Measurements from ENCODE around the gene DHCR7. TPM values are rescaled to one million over a fixed set of nuclear protein-coding genes. Genes with fewer than 3 reads are reported as not detected.

Gene DHCR7
- polyA plus RNA-seq, 1 donor, result 29.4 TPM

DNA sequence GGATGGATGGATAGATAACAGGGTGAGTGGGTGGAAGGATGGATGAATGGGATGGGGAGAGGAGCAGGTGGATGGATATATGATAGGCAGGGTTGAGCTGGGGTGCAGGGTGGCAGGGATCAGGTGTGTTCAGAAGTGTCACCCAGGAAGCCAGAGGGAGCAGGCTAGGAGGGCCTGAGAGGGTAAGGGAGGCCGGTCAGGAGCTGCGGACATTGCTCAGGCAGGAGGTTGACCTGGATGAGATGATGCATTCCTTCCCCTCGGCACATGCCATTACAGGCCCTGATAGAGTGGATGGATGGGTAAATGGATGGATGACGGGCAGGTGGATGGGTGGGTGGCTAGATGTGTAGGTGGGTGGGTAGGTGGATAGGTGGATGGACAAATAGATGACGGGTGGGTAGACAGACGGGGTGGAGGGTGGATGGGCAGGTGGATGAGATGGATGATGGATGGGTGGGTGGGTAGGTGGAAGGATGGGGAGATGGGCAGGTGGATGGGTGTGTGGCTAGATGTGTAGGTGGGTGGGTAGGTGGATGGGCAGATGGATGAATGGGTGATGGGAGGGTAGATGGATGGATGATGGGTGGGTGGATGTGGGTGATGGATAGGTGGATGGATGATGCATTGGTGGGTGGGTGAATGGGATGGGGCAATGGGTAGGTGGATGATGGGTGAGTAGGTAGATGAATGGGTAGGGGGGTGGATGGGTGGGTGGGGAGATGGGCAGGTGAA, 8.0 kb downstream of the DHCR7 start:
- Histone ChIP-seq H3K36me3 (ENCODE audit: control insufficient read depth, insufficient read depth, low read length) (peaks cover 90% of the 10 kb centered on the region), H3K9me3 (ENCODE audit: control insufficient read depth, low read depth, low read length) (no peaks in the 10 kb centered on the region), H3K4me1 (ENCODE audit: control insufficient read depth, insufficient read depth, low read length) (no peaks in the 10 kb centered on the region), H3K27me3 (ENCODE audit: control insufficient read depth, insufficient read depth, low read length) (no peaks in the 10 kb centered on the region), H3K4me3 (ENCODE audit: low read length) (no peak overlapping the region), H3K27ac (ENCODE audit: low read length) (no peak overlapping the region)
- DNase-seq, result no peak
- 100% methylated on average over 1 of the region's 6 CpGs for WGBS (ENCODE audit: insufficient coverage, low lambda C conversion rate)

DNA sequence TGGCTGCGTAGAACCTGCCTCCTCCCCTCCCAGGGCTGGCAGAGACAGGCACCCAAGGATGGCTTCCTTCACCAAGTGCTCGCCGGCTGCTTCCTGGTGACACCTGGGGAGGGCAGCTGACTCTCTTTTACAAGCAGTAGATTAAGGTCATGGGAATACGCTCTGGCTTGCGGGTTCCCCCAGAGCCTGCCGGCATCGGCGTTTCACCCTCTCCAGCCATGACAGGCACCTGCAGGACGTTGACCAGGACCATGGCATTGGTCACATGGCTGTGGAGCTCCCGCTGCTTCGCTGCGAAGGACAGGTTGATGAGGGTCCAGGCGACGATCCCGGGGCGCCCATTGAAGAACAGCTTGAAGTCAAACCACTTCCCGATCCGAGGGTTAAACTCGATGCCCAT, 9.5 kb downstream of the DHCR7 start:
- H3K4me3 ChIP-seq (ENCODE audit: low read length), result no peak overlapping the region

DNA sequence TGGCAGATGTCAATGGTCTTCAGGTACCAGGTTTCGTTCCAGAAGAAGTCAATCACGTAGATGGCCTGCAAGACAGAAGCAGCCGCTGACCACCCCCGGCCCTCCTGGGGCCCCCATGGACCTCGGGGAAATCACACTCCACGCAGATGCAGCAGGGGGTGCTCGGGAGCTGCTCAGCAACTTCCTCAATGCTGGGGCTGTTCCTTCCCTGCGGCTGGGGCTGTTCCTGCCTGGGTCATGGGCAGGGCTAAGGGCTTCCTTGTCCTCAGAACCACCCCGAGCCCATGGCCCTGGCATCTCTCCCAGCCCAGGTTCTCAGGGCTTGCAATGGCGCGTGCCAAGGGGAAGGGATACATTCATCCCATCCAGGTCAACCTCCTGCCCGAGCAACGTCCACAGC, 10.3 kb downstream of the DHCR7 start:
- no CpG with 5 or more reads among the region's 13 CpGs for WGBS (ENCODE audit: insufficient coverage, low lambda C conversion rate)
- H3K9me3 ChIP-seq (ENCODE audit: control insufficient read depth, low read depth, low read length), result no peaks in the 10 kb centered on the region
- peaks cover 77% of the 10 kb centered on the region for H3K36me3 ChIP-seq (ENCODE audit: control insufficient read depth, insufficient read depth, low read length)
- no peak overlapping the region for H3K27ac ChIP-seq (ENCODE audit: low read length)
- no peak for DNase-seq
- no peak overlapping the region for H3K4me3 ChIP-seq (ENCODE audit: low read length)
- peaks cover 17% of the 10 kb centered on the region for H3K4me1 ChIP-seq (ENCODE audit: control insufficient read depth, insufficient read depth, low read length)
- no peaks in the 10 kb centered on the region for H3K27me3 ChIP-seq (ENCODE audit: control insufficient read depth, insufficient read depth, low read length)

More for the DNA sequence above, 9.5 kb downstream of the DHCR7 start:
- no peaks in the 10 kb centered on the region for H3K9me3 ChIP-seq (ENCODE audit: control insufficient read depth, low read depth, low read length)
- peaks cover 10% of the 10 kb centered on the region for H3K4me1 ChIP-seq (ENCODE audit: control insufficient read depth, insufficient read depth, low read length)
- no peak overlapping the region for H3K27ac ChIP-seq (ENCODE audit: low read length)
- H3K27me3 ChIP-seq (ENCODE audit: control insufficient read depth, insufficient read depth, low read length), result no peaks in the 10 kb centered on the region
- DNase-seq, result no peak
- peaks cover 85% of the 10 kb centered on the region for H3K36me3 ChIP-seq (ENCODE audit: control insufficient read depth, insufficient read depth, low read length)
- 100% methylated on average over 1 of the region's 19 CpGs for WGBS (ENCODE audit: insufficient coverage, low lambda C conversion rate)

DNA sequence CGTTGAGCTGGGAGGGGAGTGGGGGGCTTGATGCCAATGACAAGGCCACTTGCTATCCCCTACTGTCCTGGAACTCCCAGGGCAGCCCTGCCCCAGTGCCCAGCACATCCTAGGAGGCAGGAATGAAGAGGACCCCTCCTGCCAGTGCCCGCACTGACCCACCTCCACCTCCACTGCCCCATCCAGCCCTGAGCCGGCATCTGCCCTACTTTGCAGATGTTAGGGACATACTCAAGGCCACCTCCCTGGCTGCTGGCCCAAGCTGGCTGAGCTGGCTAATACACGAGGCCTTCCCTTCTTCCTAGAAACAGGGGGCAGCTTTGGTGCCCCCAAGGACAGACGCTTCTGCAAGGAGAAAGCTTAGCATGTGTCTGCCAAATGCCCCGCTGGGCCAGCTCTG, 10.8 kb downstream of the DHCR7 start:
- Histone ChIP-seq H3K4me1 (ENCODE audit: control insufficient read depth, insufficient read depth, low read length) (peaks cover 22% of the 10 kb centered on the region), H3K4me3 (ENCODE audit: low read length) (no peak overlapping the region), H3K27ac (ENCODE audit: low read length) (no peak overlapping the region), H3K9me3 (ENCODE audit: control insufficient read depth, low read depth, low read length) (no peaks in the 10 kb centered on the region), H3K27me3 (ENCODE audit: control insufficient read depth, insufficient read depth, low read length) (no peaks in the 10 kb centered on the region), H3K36me3 (ENCODE audit: control insufficient read depth, insufficient read depth, low read length) (peaks cover 74% of the 10 kb centered on the region)
- no CpG with 5 or more reads among the region's 6 CpGs for WGBS (ENCODE audit: insufficient coverage, low lambda C conversion rate)
- no peak for DNase-seq

DNA sequence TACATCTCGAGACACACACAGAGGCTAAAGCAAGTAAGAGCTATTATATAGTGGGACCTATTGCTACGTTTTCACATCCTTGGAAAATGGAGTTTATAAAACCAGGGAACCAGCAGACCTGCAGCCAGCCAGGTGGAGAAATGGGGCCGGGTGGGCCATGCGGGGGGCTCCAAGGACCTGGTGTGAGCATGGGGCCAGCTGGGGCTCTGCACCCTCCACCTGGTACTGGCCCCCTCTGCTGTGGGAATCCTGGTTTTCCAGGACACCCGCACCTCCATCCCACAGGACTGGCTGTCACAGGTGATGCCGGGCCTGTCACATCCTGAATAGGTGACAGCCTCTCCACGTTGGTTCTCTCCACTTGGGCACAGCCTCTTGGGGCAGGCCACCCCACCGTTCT, 11.3 kb downstream of the DHCR7 start:
- Histone ChIP-seq H3K9me3 (ENCODE audit: control insufficient read depth, low read depth, low read length) (no peaks in the 10 kb centered on the region), H3K36me3 (ENCODE audit: control insufficient read depth, insufficient read depth, low read length) (peaks cover 69% of the 10 kb centered on the region), H3K4me3 (ENCODE audit: low read length) (no peak overlapping the region), H3K27ac (ENCODE audit: low read length) (no peak overlapping the region), H3K4me1 (ENCODE audit: control insufficient read depth, insufficient read depth, low read length) (peaks cover 22% of the 10 kb centered on the region), H3K27me3 (ENCODE audit: control insufficient read depth, insufficient read depth, low read length) (no peaks in the 10 kb centered on the region)
- no peak for DNase-seq
- WGBS (ENCODE audit: insufficient coverage, low lambda C conversion rate), result 100% methylated on average over 1 of the region's 8 CpGs

DNA sequence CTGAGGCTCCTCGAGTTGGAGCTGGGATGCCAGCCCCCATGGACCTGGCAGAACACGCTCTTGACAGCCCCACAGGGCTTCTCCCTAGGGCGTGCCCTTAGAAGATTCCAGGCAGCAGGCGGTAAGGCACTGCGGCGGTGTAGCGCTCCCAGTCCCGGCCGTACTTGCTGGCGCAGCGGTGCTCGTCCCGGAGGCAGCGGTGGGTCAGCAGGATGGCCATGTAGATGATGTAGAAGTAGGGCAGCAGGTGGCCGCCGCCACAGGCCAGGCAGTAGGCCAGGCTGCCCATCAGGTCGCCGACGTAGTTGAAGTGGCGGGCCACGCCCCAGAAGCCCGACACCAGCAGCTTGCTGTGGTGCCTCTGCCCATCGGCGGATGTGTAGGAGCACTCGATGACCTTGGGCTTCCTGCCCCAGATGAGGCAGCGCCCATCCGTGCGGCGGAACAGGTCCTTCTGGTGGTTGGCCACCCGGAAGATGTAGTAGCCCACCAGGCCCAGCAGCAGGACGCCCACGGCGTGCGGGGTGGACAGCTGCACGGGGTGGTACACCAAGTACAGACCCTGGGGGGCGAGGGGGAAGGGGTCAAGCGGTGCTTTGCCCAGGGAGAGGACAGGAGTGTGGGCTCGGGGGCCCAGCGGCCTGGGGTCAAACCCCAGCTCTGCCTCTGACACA, 12.8 kb downstream of the DHCR7 start:
- Histone ChIP-seq H3K27me3 (ENCODE audit: control insufficient read depth, insufficient read depth, low read length) (no peaks in the 10 kb centered on the region), H3K27ac (ENCODE audit: low read length) (no peak overlapping the region), H3K4me1 (ENCODE audit: control insufficient read depth, insufficient read depth, low read length) (peaks cover 22% of the 10 kb centered on the region), H3K9me3 (ENCODE audit: control insufficient read depth, low read depth, low read length) (no peaks in the 10 kb centered on the region), H3K4me3 (ENCODE audit: low read length) (no peak overlapping the region), H3K36me3 (ENCODE audit: control insufficient read depth, insufficient read depth, low read length) (peaks cover 54% of the 10 kb centered on the region)
- no peak for DNase-seq
- WGBS (ENCODE audit: insufficient coverage, low lambda C conversion rate), result no CpG with 5 or more reads among the region's 39 CpGs

DNA sequence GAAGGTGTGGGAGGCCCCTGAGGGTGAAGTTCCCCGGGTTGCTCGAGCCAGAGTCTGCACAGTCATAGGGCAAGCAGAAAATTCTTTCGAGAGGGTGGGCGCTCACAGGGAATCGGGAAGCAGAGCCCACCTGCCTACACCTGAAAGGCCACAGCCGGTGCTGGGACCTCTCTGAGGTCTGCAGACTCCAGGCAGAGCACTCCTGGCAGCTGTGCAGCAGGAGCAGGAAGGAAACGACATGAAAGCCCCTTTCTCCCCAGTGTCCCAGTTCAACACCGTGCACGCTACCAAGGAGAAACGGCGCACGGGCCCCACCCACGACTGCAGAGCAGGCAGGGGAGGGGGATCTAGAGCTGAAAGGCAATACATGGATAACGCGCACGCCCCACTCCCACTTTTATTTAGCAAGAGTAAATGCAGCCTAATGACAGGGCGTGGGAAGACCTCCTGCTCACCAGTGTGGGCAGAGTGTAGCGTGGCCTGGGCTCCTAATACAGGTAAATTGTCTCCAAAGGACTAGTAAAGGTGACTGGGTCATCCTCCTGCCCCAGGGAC, 13.5 kb downstream of the DHCR7 start:
- Histone ChIP-seq H3K4me3 (ENCODE audit: low read length) (no peak overlapping the region), H3K27ac (ENCODE audit: low read length) (no peak overlapping the region), H3K27me3 (ENCODE audit: control insufficient read depth, insufficient read depth, low read length) (no peaks in the 10 kb centered on the region), H3K36me3 (ENCODE audit: control insufficient read depth, insufficient read depth, low read length) (peaks cover 47% of the 10 kb centered on the region), H3K4me1 (ENCODE audit: control insufficient read depth, insufficient read depth, low read length) (peaks cover 22% of the 10 kb centered on the region), H3K9me3 (ENCODE audit: control insufficient read depth, low read depth, low read length) (no peaks in the 10 kb centered on the region)
- DNase-seq, result no peak
- no CpG with 5 or more reads among the region's 18 CpGs for WGBS (ENCODE audit: insufficient coverage, low lambda C conversion rate)

DNA sequence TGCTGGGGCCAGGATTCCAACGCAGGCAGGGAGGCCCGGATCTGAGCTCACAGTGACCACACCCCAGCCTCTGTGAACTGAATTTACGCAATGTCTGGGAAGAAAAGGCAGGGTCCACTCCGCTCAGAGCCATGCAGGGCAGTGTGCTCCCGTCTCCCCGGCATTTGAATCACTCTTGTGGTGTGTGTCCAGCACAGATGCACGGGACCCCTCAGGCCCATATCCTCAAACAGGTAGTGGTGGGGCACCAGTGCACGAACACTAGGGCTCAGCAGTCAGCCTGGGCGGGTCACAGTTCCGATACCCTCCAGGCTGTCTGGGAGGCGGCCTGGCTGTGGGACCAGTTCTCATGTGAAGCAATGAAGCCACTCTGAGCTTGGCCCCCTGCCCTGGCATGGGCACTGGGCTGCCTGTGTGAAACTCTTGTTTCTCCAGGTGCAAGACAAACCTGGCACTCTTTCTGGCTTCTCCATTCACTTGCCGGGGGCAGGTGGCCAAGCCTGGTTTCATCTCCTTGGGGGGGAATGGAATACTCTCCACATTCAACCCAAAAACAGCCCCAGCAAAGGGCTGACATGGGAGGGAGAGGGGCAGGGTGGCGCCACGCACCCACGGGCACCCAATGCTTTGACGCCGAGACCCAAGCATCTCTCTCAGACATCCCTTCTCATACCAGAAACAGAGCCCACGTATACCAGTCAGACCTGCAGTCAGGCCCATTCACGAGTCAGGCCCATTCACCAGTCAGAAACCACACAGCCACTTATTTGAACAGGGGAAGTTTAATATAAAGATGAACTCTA, 14.3 kb downstream of the DHCR7 start:
- no peak overlapping the region for H3K4me3 ChIP-seq (ENCODE audit: low read length)
- H3K9me3 ChIP-seq (ENCODE audit: control insufficient read depth, low read depth, low read length), result no peaks in the 10 kb centered on the region
- no CpG with 5 or more reads among the region's 19 CpGs for WGBS (ENCODE audit: insufficient coverage, low lambda C conversion rate)

DNA sequence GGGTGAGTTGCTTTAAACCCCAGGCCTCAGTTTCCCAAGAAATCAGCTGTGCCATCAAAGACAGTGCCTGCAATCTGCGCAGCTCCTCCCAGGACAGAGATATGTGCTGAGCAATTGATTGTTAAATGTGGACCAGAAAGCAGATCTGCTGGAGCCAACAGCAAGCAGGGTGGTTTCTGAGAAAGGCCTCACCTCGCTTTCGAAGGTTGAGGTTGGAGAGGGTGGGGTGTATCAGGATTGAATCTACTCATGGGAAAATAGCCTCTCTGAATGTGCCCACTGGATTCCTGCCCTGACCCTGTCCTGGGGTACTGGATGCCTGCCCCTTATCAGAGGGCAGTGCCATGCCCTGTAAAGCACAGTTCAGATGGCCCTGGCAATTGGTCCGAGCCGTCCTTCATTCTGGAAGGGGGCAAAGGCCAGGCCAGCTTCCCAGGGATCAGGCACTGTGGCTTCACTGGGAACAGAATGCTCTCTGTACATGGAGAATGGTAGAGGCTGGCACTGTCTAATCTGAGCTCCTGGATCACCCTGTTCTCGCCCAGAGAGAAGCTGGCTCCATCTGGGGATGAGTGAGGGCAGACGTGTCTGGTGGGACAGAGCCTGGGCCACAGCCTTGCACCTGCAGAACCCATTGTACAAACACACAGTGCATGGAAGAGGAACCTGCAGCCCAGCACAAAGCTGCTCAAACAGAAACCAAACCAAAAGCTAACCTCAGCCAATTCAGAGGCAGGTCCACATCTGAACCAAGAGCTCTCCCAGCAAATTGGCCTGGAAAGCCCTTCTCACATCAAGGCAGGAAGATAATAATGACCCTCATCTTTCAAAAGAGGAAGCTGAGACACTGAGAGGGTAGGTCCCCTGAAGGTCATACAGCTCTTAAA, 15.2 kb downstream of the DHCR7 start:
- WGBS (ENCODE audit: insufficient coverage, low lambda C conversion rate), result no CpG with 5 or more reads among the region's 7 CpGs

More for the DNA sequence above, 14.3 kb downstream of the DHCR7 start:
- DNase-seq, result peak; percentile 90 to 94
- H3K27me3 ChIP-seq (ENCODE audit: control insufficient read depth, insufficient read depth, low read length), result no peaks in the 10 kb centered on the region
- H3K4me1 ChIP-seq (ENCODE audit: control insufficient read depth, insufficient read depth, low read length), result peaks cover 22% of the 10 kb centered on the region
- peak overlapping the region; percentile 78 for H3K27ac ChIP-seq (ENCODE audit: low read length)
- peaks cover 39% of the 10 kb centered on the region for H3K36me3 ChIP-seq (ENCODE audit: control insufficient read depth, insufficient read depth, low read length)

More for the DNA sequence above, 15.2 kb downstream of the DHCR7 start:
- DNase-seq, result no peak
- Histone ChIP-seq H3K4me1 (ENCODE audit: control insufficient read depth, insufficient read depth, low read length) (peaks cover 22% of the 10 kb centered on the region), H3K4me3 (ENCODE audit: low read length) (no peak overlapping the region), H3K36me3 (ENCODE audit: control insufficient read depth, insufficient read depth, low read length) (peaks cover 31% of the 10 kb centered on the region), H3K27ac (ENCODE audit: low read length) (peak overlapping the region; percentile 78), H3K9me3 (ENCODE audit: control insufficient read depth, low read depth, low read length) (no peaks in the 10 kb centered on the region), H3K27me3 (ENCODE audit: control insufficient read depth, insufficient read depth, low read length) (no peaks in the 10 kb centered on the region)

Data from large intestine (tissue), 3 donors.